Measurements from ENCODE around the gene CTNNBIP1.

CTNNBIP1 gene

DNA sequence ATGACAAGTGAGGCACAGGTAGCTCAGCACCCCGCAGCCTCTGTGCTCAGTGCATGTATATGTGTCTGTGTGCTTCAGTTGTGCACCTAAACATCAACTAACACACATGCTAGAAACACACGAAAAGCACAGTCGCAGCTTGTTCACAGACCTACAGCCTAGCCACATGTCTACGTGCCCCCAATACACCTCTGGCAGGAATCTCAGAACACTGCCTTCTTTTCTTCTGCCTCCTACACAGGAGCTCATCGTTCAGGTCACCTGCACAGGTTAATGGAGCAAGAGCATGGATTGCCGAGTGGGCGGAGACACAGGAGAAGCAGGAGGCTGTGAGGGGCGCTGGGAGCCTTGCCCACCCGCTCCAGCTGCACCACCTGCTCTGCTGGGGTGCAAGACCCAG lies 31.7 kb downstream of the CTNNBIP1 start:
- no peak overlapping the region for H3K9ac ChIP-seq
- H3K4me2 ChIP-seq (ENCODE audit: low read length): no peak overlapping the region
- no peak overlapping the region for H2AFZ ChIP-seq
- no peaks in the 10 kb centered on the region for H3K27me3 ChIP-seq (ENCODE audit: control insufficient read depth, insufficient read depth, low read length)
- H3K9me3 ChIP-seq (ENCODE audit: control insufficient read depth, low read length): no peaks in the 10 kb centered on the region
- no peak overlapping the region for H3K4me3 ChIP-seq (ENCODE audit: low read depth, low read length)
- H3K79me2 ChIP-seq: no peaks in the 10 kb centered on the region
- TF ChIP-seq, protein P1, sequence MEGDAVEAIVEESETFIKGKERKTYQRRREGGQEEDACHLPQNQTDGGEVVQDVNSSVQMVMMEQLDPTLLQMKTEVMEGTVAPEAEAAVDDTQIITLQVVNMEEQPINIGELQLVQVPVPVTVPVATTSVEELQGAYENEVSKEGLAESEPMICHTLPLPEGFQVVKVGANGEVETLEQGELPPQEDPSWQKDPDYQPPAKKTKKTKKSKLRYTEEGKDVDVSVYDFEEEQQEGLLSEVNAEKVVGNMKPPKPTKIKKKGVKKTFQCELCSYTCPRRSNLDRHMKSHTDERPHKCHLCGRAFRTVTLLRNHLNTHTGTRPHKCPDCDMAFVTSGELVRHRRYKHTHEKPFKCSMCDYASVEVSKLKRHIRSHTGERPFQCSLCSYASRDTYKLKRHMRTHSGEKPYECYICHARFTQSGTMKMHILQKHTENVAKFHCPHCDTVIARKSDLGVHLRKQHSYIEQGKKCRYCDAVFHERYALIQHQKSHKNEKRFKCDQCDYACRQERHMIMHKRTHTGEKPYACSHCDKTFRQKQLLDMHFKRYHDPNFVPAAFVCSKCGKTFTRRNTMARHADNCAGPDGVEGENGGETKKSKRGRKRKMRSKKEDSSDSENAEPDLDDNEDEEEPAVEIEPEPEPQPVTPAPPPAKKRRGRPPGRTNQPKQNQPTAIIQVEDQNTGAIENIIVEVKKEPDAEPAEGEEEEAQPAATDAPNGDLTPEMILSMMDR (IDR thresholded peaks at IDR 0.05): no peak
- H3K36me3 ChIP-seq (ENCODE audit: control insufficient read depth, insufficient read depth, low read length): no peaks in the 10 kb centered on the region
- H3K27ac ChIP-seq: no peak overlapping the region
- no peaks in the 10 kb centered on the region for H3K4me1 ChIP-seq

GRCh38 chr1:9877962-9878361 lies 32.1 kb downstream of the CTNNBIP1 start:
- Histone ChIP-seq H3K9ac (no peak overlapping the region), H3K27me3 (ENCODE audit: control insufficient read depth, insufficient read depth, low read length) (no peaks in the 10 kb centered on the region), H3K4me3 (ENCODE audit: low read depth, low read length) (no peak overlapping the region), H3K27ac (no peak overlapping the region), H3K9me3 (ENCODE audit: control insufficient read depth, low read length) (no peaks in the 10 kb centered on the region), H3K4me2 (ENCODE audit: low read length) (no peak overlapping the region), H2AFZ (no peak overlapping the region), H3K79me2 (no peaks in the 10 kb centered on the region), H3K36me3 (ENCODE audit: control insufficient read depth, insufficient read depth, low read length) (no peaks in the 10 kb centered on the region), H3K4me1 (no peaks in the 10 kb centered on the region)
- TF ChIP-seq, protein P1 (IDR thresholded peaks at IDR 0.05): no peak

GRCh38 chr1:9875636-9876000 lies 34.5 kb downstream of the CTNNBIP1 start:
- Histone ChIP-seq H3K4me3 (ENCODE audit: low read depth, low read length) (no peak overlapping the region), H3K36me3 (ENCODE audit: control insufficient read depth, insufficient read depth, low read length) (no peaks in the 10 kb centered on the region), H3K79me2 (no peaks in the 10 kb centered on the region), H3K9ac (no peak overlapping the region), H3K9me3 (ENCODE audit: control insufficient read depth, low read length) (no peaks in the 10 kb centered on the region), H3K27ac (no peak overlapping the region), H2AFZ (no peak overlapping the region), H3K4me2 (ENCODE audit: low read length) (no peak overlapping the region), H3K27me3 (ENCODE audit: control insufficient read depth, insufficient read depth, low read length) (no peaks in the 10 kb centered on the region), H3K4me1 (no peaks in the 10 kb centered on the region)
- TF ChIP-seq, protein P1 (IDR thresholded peaks at IDR 0.05): no peak

DNA sequence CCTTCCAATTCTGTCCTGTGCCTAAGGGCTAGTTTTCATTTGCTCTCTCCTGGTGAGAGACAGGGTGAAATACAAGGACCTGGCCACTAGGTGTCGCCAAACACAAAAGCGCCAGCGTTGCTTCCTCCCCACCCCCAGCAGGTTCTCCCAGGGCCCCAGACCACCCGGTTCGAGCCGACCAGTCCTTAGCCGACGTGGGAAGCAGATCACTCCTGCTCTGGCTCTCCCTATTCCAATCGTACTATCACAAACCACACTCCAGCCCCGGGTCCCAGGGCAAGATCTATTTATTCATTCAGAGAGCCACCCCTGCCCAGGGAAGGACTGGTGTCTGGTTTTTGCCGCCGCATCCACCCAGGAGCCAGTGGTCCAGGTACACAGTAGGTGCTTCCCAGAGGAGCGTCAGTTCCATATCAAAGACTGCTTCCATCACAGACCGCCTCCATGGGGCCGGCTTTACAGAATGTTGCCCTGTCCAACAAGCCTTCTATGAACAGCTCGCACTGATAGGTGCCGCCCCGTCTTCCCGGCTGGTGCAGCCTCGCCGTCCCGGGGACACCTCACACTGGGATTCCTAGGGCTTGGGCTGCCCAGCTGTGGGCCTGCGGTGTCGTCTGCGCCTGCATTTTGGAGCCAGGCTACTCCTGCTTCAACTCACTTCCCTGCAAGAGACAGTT lies 35.0 kb downstream of the CTNNBIP1 start:
- Histone ChIP-seq H3K4me3 (ENCODE audit: low read depth, low read length) (no peak overlapping the region), H3K79me2 (no peaks in the 10 kb centered on the region), H3K9ac (no peak overlapping the region), H3K27ac (no peak overlapping the region), H3K9me3 (ENCODE audit: control insufficient read depth, low read length) (no peaks in the 10 kb centered on the region), H3K27me3 (ENCODE audit: control insufficient read depth, insufficient read depth, low read length) (no peaks in the 10 kb centered on the region), H2AFZ (no peak overlapping the region), H3K4me1 (no peaks in the 10 kb centered on the region), H3K4me2 (ENCODE audit: low read length) (peak overlapping the region; percentile 28), H3K36me3 (ENCODE audit: control insufficient read depth, insufficient read depth, low read length) (no peaks in the 10 kb centered on the region)
- TF ChIP-seq, protein P1 (IDR thresholded peaks at IDR 0.05): peak; percentile 74

DNA sequence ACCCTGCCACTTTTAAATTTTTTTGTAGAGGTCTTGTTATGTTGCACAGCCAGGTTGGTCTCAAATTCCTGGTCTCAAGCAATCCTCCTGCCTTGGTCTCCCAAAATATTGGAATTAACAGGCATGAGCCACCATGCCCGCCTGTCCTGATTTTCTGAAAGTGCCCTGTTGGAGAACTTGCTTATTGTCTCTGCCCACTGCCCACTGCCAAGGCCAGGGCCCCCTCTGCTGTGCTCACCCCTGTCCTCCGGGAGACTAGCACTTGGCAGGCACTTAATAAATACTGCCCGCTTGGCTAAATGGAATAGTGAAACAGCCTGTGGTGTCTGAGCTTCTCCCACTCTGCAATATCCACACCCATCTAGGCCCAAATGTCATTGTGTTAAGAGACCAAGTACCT lies 35.7 kb downstream of the CTNNBIP1 start:
- H3K4me3 ChIP-seq (ENCODE audit: low read depth, low read length): no peak overlapping the region
- no peak overlapping the region for H3K4me2 ChIP-seq (ENCODE audit: low read length)
- no peaks in the 10 kb centered on the region for H3K27me3 ChIP-seq (ENCODE audit: control insufficient read depth, insufficient read depth, low read length)
- H2AFZ ChIP-seq: no peak overlapping the region
- no peaks in the 10 kb centered on the region for H3K36me3 ChIP-seq (ENCODE audit: control insufficient read depth, insufficient read depth, low read length)
- no peak overlapping the region for H3K9ac ChIP-seq
- no peaks in the 10 kb centered on the region for H3K9me3 ChIP-seq (ENCODE audit: control insufficient read depth, low read length)
- no peaks in the 10 kb centered on the region for H3K4me1 ChIP-seq
- no peak overlapping the region for H3K27ac ChIP-seq
- TF ChIP-seq, protein P1 (IDR thresholded peaks at IDR 0.05): no peak
- H3K79me2 ChIP-seq: no peaks in the 10 kb centered on the region
